OCI-LY1 (cell line): ENCODE results near the gene MYOF.

ENCODE experiments used
- CTCF ChIP-seq: fragments of 200-600 bp; sonication (generic), shearing (Covaris generic); IDR thresholded peaks from 2 replicates; pipeline ENCODE4 v1.5.1; 2017; ENCODE audit warnings: mild to moderate bottlenecking, antibody characterized with exemption, low read length, moderate library complexity, mixed read lengths
- EZH2 ChIP-seq: fragments of 200-600 bp; sonication (generic), shearing (Covaris generic); IDR thresholded peaks from 2 replicates; pipeline ENCODE4 v1.8.0; 2017; ENCODE audit warnings: borderline replicate concordance, mixed run types, mild to moderate bottlenecking, antibody characterized with exemption, low read length, moderate library complexity, mixed read lengths

DNA sequence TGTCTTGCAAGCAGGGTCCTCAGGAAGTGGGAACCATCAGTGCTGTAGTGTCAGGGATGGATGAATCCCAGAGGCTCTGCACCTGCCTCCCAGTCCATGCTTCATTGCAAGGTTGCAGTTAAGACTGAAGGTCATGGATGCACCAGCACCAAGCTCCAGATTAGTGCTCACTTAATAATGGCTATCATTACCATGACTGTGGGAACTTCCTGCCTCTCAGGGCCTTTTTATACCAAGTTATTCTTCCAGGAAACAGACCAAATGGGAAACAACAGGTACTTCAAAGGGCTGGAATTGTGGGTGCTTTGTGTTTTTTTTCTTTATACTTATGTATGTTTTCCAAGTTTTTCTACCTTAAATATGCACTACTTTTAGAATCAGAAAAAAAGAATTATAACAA lies 210.8 kb downstream of the MYOF start:
- TF ChIP-seq EZH2 (no peak), CTCF (no peak)
